ENCODE data around the gene GRPEL1. TPM values are rescaled to one million over a fixed set of nuclear protein-coding genes. Genes with fewer than 3 reads are reported as not detected.
A peak's percentile ranks its signal among the peaks of the same experiment; 100 is the strongest.

GRPEL1 gene
- total and polyA plus RNA-seq, 2 of the 13 experiments (the other 11 are each of a cell fraction or from before 2014, with no cell fraction given) = 32.3 to 141 TPM

GRCh38 chr4:7101692-7102515, 34.0 kb upstream of the GRPEL1 start (continued):
- TF ChIP-seq ZNF770 (CRISPR knock-in tag; IDR thresholded peaks at IDR 0.05) = 0 out of 2 replicates have a peak, but pooled peaks have one; percentile 9
- TF ChIP-seq RFXAP (CRISPR knock-in tag; IDR thresholded peaks at IDR 0.05; ENCODE audit: borderline replicate concordance) = no peak
- no peak for TF ChIP-seq SALL1 (CRISPR knock-in tag; IDR thresholded peaks at IDR 0.05)
- TF ChIP-seq ZNF619 (CRISPR knock-in tag; IDR thresholded peaks at IDR 0.05) = peak; percentile 32; the same call in 1 of the 2 replicates
- peak; percentile 48; the same call in 1 of the 2 replicates for TF ChIP-seq MEIS2 (CRISPR knock-in tag; IDR thresholded peaks at IDR 0.05)
- no peak for TF ChIP-seq CC2D1A (CRISPR knock-in tag; IDR thresholded peaks at IDR 0.05)
- no peak for TF ChIP-seq ZNF251 (CRISPR knock-in tag; IDR thresholded peaks at IDR 0.05)
- TF ChIP-seq ZNF776 (CRISPR knock-in tag; IDR thresholded peaks at IDR 0.05) = no peak
- 0 out of 2 replicates have a peak, but pooled peaks have one; percentile 36 for TF ChIP-seq ONECUT2 (CRISPR knock-in tag; IDR thresholded peaks at IDR 0.05)
- TF ChIP-seq ZNF800 (CRISPR knock-in tag; IDR thresholded peaks at IDR 0.05) = peak; percentile 64; the same call in 1 of the 2 replicates
- TF ChIP-seq SIX4 (CRISPR knock-in tag; IDR thresholded peaks at IDR 0.05) = no peak
- no peak for TF ChIP-seq REL (CRISPR knock-in tag; conservative IDR thresholded peaks at IDR 0.05)
- TF ChIP-seq POGK (CRISPR knock-in tag; conservative IDR thresholded peaks at IDR 0.05) = 0 out of 2 replicates have a peak, but pooled peaks have one; percentile 54
- TF ChIP-seq ZBTB14 (CRISPR knock-in tag; IDR thresholded peaks at IDR 0.05) = no peak
- no peak for TF ChIP-seq NCOA2 (CRISPR knock-in tag; IDR thresholded peaks at IDR 0.05)
- no peak for TF ChIP-seq ZNF362 (CRISPR knock-in tag; IDR thresholded peaks at IDR 0.05; ENCODE audit: borderline replicate concordance)
- TF ChIP-seq RAD21 (CRISPR knock-in tag; IDR thresholded peaks at IDR 0.05) = peak; percentile 55; the same call in 1 of the 2 replicates
- 0 out of 2 replicates have a peak, but pooled peaks have one; percentile 52 for TF ChIP-seq ZNF276 (CRISPR knock-in tag; IDR thresholded peaks at IDR 0.05; ENCODE audit: low read depth)
- TF ChIP-seq CBX1 (IDR thresholded peaks at IDR 0.05; ENCODE audit: low read depth) = no peak

Data from HepG2 (cell line).